ENCODE measurements around the gene HS2ST1. TPM values are rescaled to one million over a fixed set of nuclear protein-coding genes. Genes with fewer than 3 reads are reported as not detected.
"Not testable (repeated sequence)": the region's sequence is repeated elsewhere in the genome, so short reads cannot be mapped to it uniquely, and the experiment has no call there.

The HS2ST1 gene
- total and polyA plus RNA-seq, 12 donors, result 2.4 to 21.4 (median 13.6) TPM

- no peaks in the 10 kb centered on the region for H3K27me3 ChIP-seq
- WGBS, 2 donors, result 91 to 100% methylated on average over 5 of the region's 5 CpGs
- intact Hi-C loops (cut with DNase I), result no loop called here
- no peak for TF ChIP-seq CTCF (IDR thresholded peaks at IDR 0.05)
- H3K36me3 ChIP-seq, result peaks cover 0 to 21% (median 0%) of the 10 kb centered on the region in 9 donors
- no peak overlapping the region for H3K27ac ChIP-seq
- H3K4me1 ChIP-seq, result peaks cover 0 to 14% (median 0%) of the 10 kb centered on the region in 9 donors
- H3K4me3 ChIP-seq, result no peak overlapping the region
- peaks cover 0 to 5% (median 0%) of the 10 kb centered on the region in 11 donors for H3K9me3 ChIP-seq
- DNase-seq (no peak), ATAC-seq (no peak)
These were observed 26.8 kb upstream of the HS2ST1 start for GRCh38 chr1:86887479-86888162.

- no peak for TF ChIP-seq CTCF (IDR thresholded peaks at IDR 0.05)
- ATAC-seq, result no peak
- WGBS, 2 donors, result 99 to 100% methylated on average over 5 of the region's 5 CpGs
These were observed 26.1 kb upstream of the HS2ST1 start for GRCh38 chr1:86888327-86888726.

GRCh38 chr1:86899401-86899800 lies 15.0 kb upstream of the HS2ST1 start:
- H3K27ac ChIP-seq; H3K4me3 ChIP-seq; H3K9me3 ChIP-seq; intact Hi-C loops (cut with DNase I); H3K27me3 ChIP-seq; DNase-seq; ATAC-seq: not testable (repeated sequence)
- 97% methylated on average over 24 of the region's 33 CpGs; no CpG with 5 or more reads in 1 of the 2 donors for WGBS, 2 donors
- Histone ChIP-seq H3K4me1 (peaks cover 0 to 22% (median 3%) of the 10 kb centered on the region in 9 donors), H3K36me3 (peaks cover 0 to 50% (median 8%) of the 10 kb centered on the region in 9 donors)

More at GRCh38 chr1:86888327-86888726, 26.1 kb upstream of the HS2ST1 start:
- Histone ChIP-seq H3K9me3 (peaks cover 0 to 5% (median 0%) of the 10 kb centered on the region in 11 donors), H3K36me3 (peaks cover 0 to 21% (median 0%) of the 10 kb centered on the region in 9 donors), H3K27me3 (no peaks in the 10 kb centered on the region), H3K4me1 (peaks cover 0 to 16% (median 2%) of the 10 kb centered on the region in 9 donors), H3K27ac (no peak overlapping the region), H3K4me3 (no peak overlapping the region)
- intact Hi-C loops (cut with DNase I), result no loop called here
- no peak for DNase-seq

DNA sequence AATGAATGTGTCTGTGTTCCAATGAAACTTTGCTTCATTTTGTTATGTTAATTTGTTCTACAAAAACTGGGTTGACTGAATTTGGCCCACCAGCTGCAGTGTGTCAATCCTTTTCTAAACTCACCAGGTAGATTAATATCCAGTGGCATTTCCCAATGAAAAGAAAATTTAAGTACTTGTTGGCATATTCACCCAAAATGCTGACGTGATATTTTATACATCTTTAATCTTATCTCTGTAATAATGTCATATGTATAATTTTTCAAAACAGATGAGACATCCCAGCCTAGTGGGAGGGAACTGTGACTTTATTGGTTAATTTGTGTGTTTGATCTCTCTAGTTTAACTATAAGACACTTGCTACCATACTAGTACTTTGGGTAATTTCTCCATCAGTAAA lies 8.6 kb upstream of the HS2ST1 start:
- no peak for ATAC-seq
- Histone ChIP-seq H3K27me3 (no peaks in the 10 kb centered on the region), H3K36me3 (peaks cover 0 to 47% (median 8%) of the 10 kb centered on the region in 9 donors), H3K9me3 (no peaks in the 10 kb centered on the region), H3K4me3 (no peak overlapping the region), H3K4me1 (peaks cover 0 to 29% (median 13%) of the 10 kb centered on the region in 9 donors), H3K27ac (no peak overlapping the region)
- no peak for TF ChIP-seq CTCF (IDR thresholded peaks at IDR 0.05)
- intact Hi-C loops (cut with DNase I), result no loop called here
- 33 to 40% methylated on average over 1 of the region's 1 CpG for WGBS, 2 donors
- DNase-seq, result no peak

DNA sequence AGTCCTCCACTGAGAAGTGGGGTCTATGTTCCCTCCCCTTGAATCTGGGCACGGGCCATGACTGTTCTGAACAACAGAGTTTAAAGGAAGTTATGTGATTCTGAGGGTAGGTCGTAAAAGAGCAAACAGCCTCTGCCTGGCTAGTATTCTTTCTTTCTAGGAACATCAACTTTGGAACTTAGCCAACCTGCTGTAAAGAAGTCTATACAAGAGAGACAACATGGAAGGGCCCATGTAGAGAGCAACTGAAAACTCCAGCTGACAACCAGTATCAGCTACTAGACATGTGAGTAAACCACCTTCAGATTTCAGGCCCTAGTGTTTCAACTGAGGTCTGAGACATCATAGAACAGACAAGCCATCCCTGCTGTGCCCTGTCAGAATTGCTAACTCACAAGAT lies 8.0 kb upstream of the HS2ST1 start:
- intact Hi-C loops (cut with DNase I), result no loop called here

More for the DNA sequence above, 8.0 kb upstream of the HS2ST1 start:
- Histone ChIP-seq H3K4me3 (no peak overlapping the region), H3K36me3 (peaks cover 0 to 42% (median 5%) of the 10 kb centered on the region in 9 donors), H3K9me3 (no peaks in the 10 kb centered on the region), H3K27me3 (no peaks in the 10 kb centered on the region), H3K27ac (no peak overlapping the region), H3K4me1 (peaks cover 0 to 34% (median 13%) of the 10 kb centered on the region in 9 donors)
- no peak for DNase-seq
- no peak for ATAC-seq
- 32 to 34% methylated on average over 2 of the region's 2 CpGs for WGBS, 2 donors
- no peak for TF ChIP-seq CTCF (IDR thresholded peaks at IDR 0.05)

Data from heart right ventricle (tissue), 16 donors.